DND-41 (cell line): ENCODE results near the gene MEGF11.

Experiments
- ATAC-seq: fragments of 200-7000 bp; cut with Tn5 transposase; 3 replicates; pipeline ENCODE4 v1.9.1; 2021; ENCODE audit warnings: low read depth; ENCODE audit not compliant: insufficient read depth
- DNase-seq: peaks from one replicate; pipeline ENCODE4 v3.0.0-alpha.2; 2020
- H2AFZ ChIP-seq: 2 replicates; pipeline ENCODE4 v1.6.0; 2012; ENCODE audit warnings: low read depth, low read length
- H3K27ac ChIP-seq: 2 replicates; pipeline ENCODE4 v1.5.1; 2012; ENCODE audit warnings: low read length, inconsistent platforms
- H3K27me3 ChIP-seq: fragments of 200-600 bp; sonication (generic); 2 replicates; pipeline ENCODE4 v1.6.0; 2012; ENCODE audit warnings: low read length, mild to moderate bottlenecking, inconsistent platforms; ENCODE audit not compliant: insufficient read depth, poor library complexity
- H3K36me3 ChIP-seq: 2 replicates; pipeline ENCODE4 v1.5.1; 2012; ENCODE audit warnings: low read length, inconsistent platforms; ENCODE audit not compliant: insufficient read depth
- H3K4me1 ChIP-seq: 2 replicates; pipeline ENCODE4 v1.5.1; 2012; ENCODE audit warnings: mild to moderate bottlenecking, low read length; ENCODE audit not compliant: insufficient read depth
- H3K4me2 ChIP-seq: 2 replicates; pipeline ENCODE4 v1.6.0; 2012; ENCODE audit warnings: mild to moderate bottlenecking, moderate library complexity, low read length, inconsistent platforms; ENCODE audit not compliant: insufficient read depth
- H3K4me3 ChIP-seq, 2 experiments: fragments of 200-600 bp in 1 of 2; shearing (Covaris generic) in 1 of 2; 2 replicates each; pipeline ENCODE4 v1.5.1; 2012 to 2016; ENCODE audit warnings: inconsistent platforms in 2 of 2, low read length in 2 of 2, mild to moderate bottlenecking in 2 of 2, low read depth in 1 of 2, moderate library complexity in 1 of 2
- H3K79me2 ChIP-seq: 2 replicates; pipeline ENCODE4 v1.6.0; 2012; ENCODE audit warnings: low read length, inconsistent platforms; ENCODE audit not compliant: insufficient read depth
- H3K9ac ChIP-seq: 2 replicates; pipeline ENCODE4 v1.6.0; 2012; ENCODE audit warnings: low read depth, mild to moderate bottlenecking, inconsistent platforms, low read length, moderate library complexity
- H3K9me3 ChIP-seq: 2 replicates; pipeline ENCODE4 v1.5.1; 2012; ENCODE audit warnings: low read length, moderate library complexity, mild to moderate bottlenecking, inconsistent platforms; ENCODE audit not compliant: insufficient read depth, severe bottlenecking
- H4K20me1 ChIP-seq: 2 replicates; pipeline ENCODE4 v1.6.0; 2012; ENCODE audit warnings: low read length; ENCODE audit not compliant: insufficient read depth
- CTCF ChIP-seq: IDR thresholded peaks from 2 replicates; pipeline ENCODE4 v1.5.1; 2012; ENCODE audit warnings: borderline replicate concordance, low read length, moderate library complexity, mild to moderate bottlenecking; ENCODE audit not compliant: poor library complexity, severe bottlenecking; ENCODE audit errors: extremely low read depth
- EZH2 ChIP-seq: IDR thresholded peaks from 3 replicates; pipeline ENCODE4 v1.6.1; 2012; ENCODE audit warnings: borderline replicate concordance, low read depth, mild to moderate bottlenecking, moderate library complexity, low read length, inconsistent platforms; ENCODE audit not compliant: severe bottlenecking

Gene MEGF11

DNA sequence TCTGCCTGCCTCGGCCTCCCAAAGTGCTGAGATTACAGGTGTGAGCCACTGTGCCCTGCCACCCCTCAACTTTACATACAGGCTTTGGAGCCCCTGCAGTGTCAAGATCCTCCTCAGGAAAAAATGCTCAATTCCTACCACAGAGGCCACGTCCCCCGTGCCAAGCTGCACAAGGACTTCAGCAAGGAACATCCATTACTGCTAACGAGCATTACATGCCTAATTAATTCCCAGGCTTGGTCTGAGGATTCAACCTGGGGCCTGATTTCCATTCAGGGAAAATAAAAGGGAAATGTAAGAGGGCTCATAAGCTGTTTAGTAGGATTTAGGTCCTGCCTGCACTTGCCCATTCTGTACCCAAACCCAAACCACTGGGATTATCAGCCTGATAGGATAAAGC lies 222.9 kb downstream of the MEGF11 start:
- no peak for DNase-seq

DNA sequence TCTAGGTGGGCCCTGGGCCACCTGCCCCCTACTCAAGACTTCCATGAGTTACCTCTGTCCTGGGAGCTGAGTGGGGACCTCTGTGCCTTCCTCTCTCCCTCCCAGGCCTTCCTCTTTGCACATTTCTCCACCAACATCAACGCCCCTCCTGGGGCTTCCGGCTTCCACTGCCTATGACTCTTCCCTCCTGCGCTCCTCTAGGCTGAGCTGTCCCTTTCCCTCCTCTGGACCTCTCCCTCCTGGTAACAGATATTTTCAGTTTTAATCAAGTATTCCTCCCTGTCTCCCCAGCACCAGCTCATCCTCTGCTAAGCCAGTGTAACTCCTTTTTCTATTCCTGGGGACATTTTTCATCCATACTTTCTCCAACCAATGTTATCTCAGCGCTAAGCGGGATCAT lies 223.9 kb downstream of the MEGF11 start:
- no peaks in the 10 kb centered on the region for H3K4me1 ChIP-seq
- no peak overlapping the region for H3K4me3 ChIP-seq
- no peak for TF ChIP-seq CTCF
- TF ChIP-seq EZH2 = no peak
- H2AFZ ChIP-seq = no peak overlapping the region
- H3K9ac ChIP-seq = no peak overlapping the region
- ATAC-seq (no peak), DNase-seq (no peak)
- H3K9me3 ChIP-seq = no peaks in the 10 kb centered on the region
- no peak overlapping the region for H3K27ac ChIP-seq
- no peaks in the 10 kb centered on the region for H3K79me2 ChIP-seq
- H3K4me2 ChIP-seq = no peak overlapping the region
- no peaks in the 10 kb centered on the region for H3K36me3 ChIP-seq
- no peaks in the 10 kb centered on the region for H4K20me1 ChIP-seq
- H3K27me3 ChIP-seq = no peaks in the 10 kb centered on the region

More for the DNA sequence above, 222.9 kb downstream of the MEGF11 start:
- TF ChIP-seq EZH2 (no peak), CTCF (no peak)
- no peaks in the 10 kb centered on the region for H4K20me1 ChIP-seq
- no peak for ATAC-seq
- H3K4me2 ChIP-seq = no peak overlapping the region
- no peaks in the 10 kb centered on the region for H3K36me3 ChIP-seq
- no peak overlapping the region for H3K27ac ChIP-seq
- H3K4me1 ChIP-seq = no peaks in the 10 kb centered on the region
- peaks cover 6% of the 10 kb centered on the region for H3K27me3 ChIP-seq
- no peak overlapping the region for H3K4me3 ChIP-seq
- no peaks in the 10 kb centered on the region for H3K79me2 ChIP-seq
- H3K9ac ChIP-seq = no peak overlapping the region
- H2AFZ ChIP-seq = no peak overlapping the region
- no peaks in the 10 kb centered on the region for H3K9me3 ChIP-seq

DNA sequence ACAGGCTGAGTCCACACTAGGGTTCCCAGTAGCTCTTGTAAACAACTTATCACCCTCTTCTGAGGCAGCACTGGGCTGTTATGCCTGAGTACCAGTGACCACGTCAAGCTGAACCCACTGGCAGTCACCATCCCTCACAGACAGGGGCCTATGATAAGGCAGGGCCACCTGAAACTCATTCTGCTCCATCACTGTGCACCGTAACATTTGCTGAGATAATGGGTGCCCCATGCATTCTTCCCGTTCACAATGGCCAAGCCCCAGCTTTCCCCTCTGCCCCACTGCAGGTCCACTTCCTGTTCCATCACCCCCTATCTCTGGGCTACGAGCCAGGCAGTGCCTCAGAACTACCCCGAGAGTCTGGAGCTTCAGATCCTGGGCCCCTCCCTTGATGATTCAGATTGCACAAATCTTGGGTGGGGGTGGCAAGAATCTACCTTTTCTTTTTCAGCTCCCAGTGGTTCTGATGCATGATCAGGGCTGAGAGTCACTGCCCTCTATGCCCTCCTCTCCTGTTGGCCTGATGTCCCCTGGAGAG lies 226.2 kb downstream of the MEGF11 start:
- TF ChIP-seq EZH2 = no peak
- no peak for TF ChIP-seq CTCF
- Histone ChIP-seq H3K36me3 (no peaks in the 10 kb centered on the region), H4K20me1 (no peaks in the 10 kb centered on the region), H3K4me2 (no peak overlapping the region), H3K27me3 (peaks cover 2% of the 10 kb centered on the region), H3K27ac (no peak overlapping the region), H3K4me3 (no peak overlapping the region), H3K9ac (no peak overlapping the region), H3K4me1 (no peaks in the 10 kb centered on the region), H2AFZ (no peak overlapping the region), H3K79me2 (no peaks in the 10 kb centered on the region), H3K9me3 (no peaks in the 10 kb centered on the region)
- DNase-seq (no peak), ATAC-seq (no peak)

DNA sequence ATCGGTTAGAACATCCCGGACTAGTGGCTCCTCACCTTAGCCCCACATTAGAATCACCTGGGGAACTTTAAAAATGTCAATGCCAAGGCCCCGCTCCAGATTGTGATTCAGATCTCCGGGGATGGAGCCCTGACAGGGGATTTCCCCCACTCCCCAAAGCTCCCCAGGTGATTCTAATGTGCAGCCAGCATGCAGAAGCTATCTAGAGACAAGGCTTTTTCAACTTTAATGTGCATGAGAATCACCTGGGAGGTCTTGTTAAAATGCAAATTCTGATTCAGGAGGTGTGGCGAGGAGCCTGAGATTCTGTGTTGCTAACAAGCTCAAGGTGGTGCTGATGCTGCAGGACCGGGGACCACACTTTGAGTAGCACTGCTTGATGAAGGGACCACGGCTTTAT lies 227.6 kb downstream of the MEGF11 start:
- no peak overlapping the region for H3K4me2 ChIP-seq
- no peaks in the 10 kb centered on the region for H3K79me2 ChIP-seq
- no peak for ATAC-seq
- H3K4me3 ChIP-seq = no peak overlapping the region
- H3K9me3 ChIP-seq = no peaks in the 10 kb centered on the region
- no peaks in the 10 kb centered on the region for H3K4me1 ChIP-seq
- DNase-seq = no peak
- H4K20me1 ChIP-seq = no peaks in the 10 kb centered on the region
- peaks cover 2% of the 10 kb centered on the region for H3K27me3 ChIP-seq
- no peak overlapping the region for H3K27ac ChIP-seq
- TF ChIP-seq EZH2 (no peak), CTCF (no peak)
- H3K9ac ChIP-seq = no peak overlapping the region
- no peaks in the 10 kb centered on the region for H3K36me3 ChIP-seq
- no peak overlapping the region for H2AFZ ChIP-seq
